ENCODE data around the gene LMX1A.

The LMX1A gene

DNA sequence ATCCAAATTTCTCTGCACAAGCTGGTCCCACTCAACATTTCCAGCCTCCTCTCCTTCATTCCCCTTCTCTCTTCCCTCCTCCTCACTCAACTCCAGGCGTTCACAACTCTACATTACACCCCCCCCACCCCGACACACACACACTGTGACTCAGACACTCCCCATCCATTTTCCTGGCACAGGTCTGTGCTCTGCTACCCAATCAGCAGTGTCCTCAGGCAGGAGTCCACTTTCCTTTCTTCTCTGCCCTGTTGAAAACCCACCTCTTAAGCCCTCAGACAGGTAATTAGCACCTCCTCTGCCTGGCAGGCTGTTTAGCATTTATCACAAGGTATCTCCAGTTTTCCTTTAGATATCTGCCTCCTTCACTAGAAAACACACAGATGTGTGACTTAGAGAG lies 8.8 kb upstream of the LMX1A start:
- DNase-seq: no peak

DNA sequence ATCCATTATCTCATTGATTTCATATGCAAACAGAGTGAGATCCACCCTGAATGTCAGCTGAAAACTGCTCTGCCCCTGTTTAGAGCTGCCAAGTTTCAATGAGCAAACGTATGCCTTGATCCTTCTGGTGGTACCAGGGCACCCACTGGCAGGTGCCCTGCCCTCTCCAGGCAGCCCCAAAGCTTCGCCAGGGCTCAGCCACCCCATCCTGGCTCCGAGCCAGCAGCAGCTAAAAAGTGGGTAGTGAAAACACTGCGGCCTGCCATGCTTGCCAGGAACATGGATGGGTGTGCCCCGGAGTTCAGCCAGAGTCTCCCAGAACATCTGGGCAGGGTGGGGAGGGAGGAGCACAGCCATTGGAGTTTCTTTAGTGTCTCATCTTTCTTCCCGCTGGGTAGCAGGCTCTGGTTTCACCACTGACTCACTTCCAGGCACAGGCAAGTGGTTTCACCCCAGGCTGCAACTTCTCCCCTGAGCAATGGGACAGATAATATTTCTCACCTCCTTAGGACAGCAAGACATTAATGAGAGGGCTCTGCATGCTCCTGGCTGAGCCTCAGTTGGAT lies 8.1 kb upstream of the LMX1A start:
- DNase-seq: no peak

- DNase-seq: no peak
Observed at GRCh38 chr1:165356876-165357275, 361 bp upstream of the LMX1A start.

GRCh38 chr1:165355139-165355976 lies 1.2 kb downstream of the LMX1A start:
- no peak for DNase-seq

GRCh38 chr1:165354739-165355138 lies 1.8 kb downstream of the LMX1A start:
- no peak for DNase-seq

- no peak for DNase-seq
Observed at GRCh38 chr1:165353731-165354671, 2.5 kb downstream of the LMX1A start.

DNA sequence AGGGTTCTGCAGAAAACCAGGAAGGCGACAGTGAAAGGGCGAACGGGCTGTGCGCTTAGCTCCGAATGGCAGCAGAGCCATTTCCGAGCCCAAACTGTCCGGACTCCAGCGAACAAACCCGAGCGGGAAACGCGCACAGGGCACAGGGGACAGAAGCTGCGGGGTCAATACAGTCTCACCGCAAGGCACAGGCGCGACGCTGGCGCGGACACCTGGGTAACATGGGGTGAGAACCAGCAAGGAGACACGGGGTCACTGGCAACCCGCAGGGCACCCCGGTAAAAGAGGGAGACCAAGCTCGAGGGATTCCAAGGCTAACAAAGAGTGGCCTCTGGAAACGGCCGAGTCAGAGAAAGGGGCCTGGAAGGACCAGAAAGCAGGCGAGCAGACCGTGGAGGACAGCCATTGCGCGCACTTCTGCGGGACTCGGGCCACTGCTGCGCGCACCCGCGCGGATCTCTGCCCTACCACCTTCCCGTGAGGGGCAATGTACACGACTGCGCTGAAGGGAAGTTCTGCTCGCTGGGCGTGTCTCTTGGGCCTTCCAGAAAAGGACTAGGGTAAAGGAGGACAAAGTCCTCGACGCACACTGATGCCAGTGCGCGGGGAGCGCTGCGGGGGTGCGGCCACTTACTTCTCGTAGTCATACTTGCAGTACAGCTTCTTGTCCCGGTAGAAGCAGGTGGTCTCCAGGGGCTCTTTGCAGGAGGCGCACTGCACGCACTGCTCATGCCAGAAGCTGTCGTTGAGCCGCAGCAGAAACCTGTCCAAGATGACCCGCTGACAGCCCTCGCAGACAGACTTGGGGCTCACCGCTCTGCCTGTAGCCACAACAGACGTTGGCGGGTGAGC lies 3.8 kb downstream of the LMX1A start:
- DNase-seq: no peak

DNA sequence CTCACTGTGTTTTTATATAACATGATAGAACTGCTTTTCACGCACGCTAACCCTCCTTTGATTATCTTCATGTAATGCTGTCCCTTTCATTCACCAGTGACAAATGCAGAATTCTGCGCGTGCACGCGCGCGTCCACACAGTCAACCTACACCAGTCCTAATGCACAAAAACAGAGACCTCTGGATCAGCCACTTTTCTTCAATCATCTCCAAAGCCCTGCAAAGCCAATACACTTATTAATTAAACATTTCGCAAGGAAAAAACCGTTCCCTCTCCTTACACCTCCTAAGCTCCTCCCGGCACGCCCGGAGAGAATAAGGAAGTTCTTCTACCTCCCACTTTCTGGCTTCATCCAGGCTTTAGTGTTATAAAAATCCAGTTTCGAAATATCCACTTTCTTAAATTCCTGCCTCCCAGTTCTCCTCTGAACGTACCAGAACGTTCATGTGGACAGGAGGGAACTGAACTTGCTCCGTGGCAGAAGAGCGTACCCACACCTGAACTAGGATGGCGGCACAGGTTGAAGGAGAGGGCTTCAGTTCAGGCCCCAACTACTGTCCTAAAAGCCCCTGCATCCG lies 4.6 kb downstream of the LMX1A start:
- no peak for DNase-seq

- no peak for DNase-seq
Observed at GRCh38 chr1:165350840-165351239, 5.7 kb downstream of the LMX1A start.

- DNase-seq: no peak
Observed at GRCh38 chr1:165345502-165345901, 11.0 kb downstream of the LMX1A start.

DNA sequence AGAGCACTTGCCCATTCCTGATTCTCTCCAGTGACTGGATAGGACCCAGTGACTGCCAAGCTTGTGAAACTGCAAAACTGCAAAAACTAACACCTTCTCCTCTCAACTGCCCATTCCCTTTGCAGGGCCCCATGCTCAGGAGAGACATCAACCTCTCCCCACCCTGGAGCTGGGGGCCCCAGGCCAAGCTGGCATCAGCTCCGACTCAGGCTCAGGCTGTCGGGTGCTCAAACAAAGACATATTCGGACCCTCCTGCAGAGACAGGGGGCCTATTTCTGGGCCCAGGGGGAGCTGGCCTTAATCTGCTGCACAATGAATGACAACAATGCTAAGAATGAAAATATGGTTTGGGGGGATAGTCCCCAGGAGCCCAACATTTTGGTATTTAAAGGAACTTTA lies 11.8 kb downstream of the LMX1A start:
- DNase-seq: no peak

GRCh38 chr1:165344198-165344597 lies 12.3 kb downstream of the LMX1A start:
- no peak for DNase-seq

GRCh38 chr1:165342587-165342986 lies 13.9 kb downstream of the LMX1A start:
- no peak for DNase-seq

- DNase-seq: no peak
Observed at GRCh38 chr1:165342168-165342567, 14.3 kb downstream of the LMX1A start.

- DNase-seq: no peak
Observed at GRCh38 chr1:165339164-165339563, 17.4 kb downstream of the LMX1A start.

- DNase-seq: no peak
Observed at GRCh38 chr1:165330483-165330882, 26.0 kb downstream of the LMX1A start.

GRCh38 chr1:165329104-165329503 lies 27.4 kb downstream of the LMX1A start:
- DNase-seq: no peak

DNA sequence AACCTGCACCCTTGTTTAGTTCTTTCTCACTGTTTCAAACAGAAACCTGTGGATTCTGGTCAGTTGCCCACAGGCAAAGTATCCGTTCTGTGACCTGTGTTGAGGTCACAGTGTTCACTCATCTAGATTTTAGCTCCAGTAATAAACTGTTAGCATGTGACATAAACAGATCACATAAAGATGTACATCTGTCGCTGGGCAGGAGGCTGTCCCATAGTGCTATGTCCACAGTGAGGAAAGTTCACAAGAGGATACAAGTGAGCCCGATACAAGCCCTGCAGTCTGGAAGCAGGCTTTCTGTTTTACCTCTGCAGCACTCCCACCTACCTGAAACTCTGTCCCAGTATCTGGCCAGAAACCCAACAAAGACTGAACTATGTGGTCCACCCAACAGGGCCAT lies 28.4 kb downstream of the LMX1A start:
- no peak for DNase-seq

DNA sequence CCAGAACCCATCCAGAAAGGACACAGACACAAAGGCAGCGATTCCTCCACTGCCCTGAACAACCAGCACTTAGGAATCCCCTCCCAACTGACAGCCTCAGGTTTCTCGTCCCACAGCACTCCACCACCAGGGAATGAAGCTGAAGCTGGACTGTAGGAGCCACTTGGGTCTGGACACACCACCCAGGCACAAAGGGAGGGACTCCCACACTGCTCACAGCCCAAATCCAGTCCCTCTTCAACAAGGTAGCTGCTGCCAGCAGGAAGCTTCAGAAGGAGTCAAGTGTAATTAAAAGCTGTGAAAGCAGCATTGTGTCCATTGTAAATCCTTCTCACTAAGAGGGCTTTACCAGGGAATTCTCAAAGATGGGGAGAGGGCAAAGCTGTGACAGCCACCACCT lies 29.0 kb downstream of the LMX1A start:
- no peak for DNase-seq

GRCh38 chr1:165325460-165326203 lies 30.9 kb downstream of the LMX1A start:
- no peak for DNase-seq

- DNase-seq: no peak
Observed at GRCh38 chr1:165324050-165324449, 32.5 kb downstream of the LMX1A start.

DNA sequence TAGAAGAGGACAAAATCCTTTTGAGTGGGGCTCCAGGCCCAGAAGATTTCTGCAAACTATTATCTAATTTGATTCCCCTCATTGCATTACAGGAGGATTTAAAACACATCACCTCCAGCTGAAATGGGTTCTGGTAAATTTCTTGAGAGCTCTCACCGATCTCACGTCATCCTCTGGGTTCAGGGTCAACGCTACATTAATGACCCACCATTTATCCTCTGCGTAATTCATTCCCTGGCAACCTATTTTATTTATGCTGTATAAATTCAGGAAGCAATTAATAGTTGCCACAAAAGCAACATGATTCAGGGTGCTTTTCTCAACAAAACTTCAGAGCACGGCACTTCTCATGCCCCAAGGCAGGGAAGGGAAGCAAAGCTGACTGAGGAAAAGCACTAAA lies 38.9 kb downstream of the LMX1A start:
- no peak for DNase-seq
